ENCODE results near the gene TMEM207.

DNA sequence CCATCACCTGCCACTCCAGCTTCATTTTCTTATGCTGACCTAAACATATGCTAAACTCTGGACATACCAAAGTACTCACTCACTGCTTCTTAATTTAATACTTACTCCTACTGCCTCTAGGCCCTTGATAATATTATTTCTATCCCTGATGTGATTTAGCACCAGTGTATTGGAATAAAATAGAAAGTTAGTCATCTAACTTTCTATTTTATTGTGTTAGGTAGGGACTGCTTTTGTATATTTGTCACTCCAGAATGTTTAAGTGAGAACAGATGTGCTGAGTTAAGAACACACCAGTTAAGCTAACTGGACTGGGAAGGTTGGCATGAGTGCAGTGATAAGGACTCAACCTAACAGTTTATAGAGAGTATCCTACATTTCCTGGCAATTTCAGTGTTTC lies 68.3 kb downstream of the TMEM207 start:
- TF ChIP-seq, protein P1, sequence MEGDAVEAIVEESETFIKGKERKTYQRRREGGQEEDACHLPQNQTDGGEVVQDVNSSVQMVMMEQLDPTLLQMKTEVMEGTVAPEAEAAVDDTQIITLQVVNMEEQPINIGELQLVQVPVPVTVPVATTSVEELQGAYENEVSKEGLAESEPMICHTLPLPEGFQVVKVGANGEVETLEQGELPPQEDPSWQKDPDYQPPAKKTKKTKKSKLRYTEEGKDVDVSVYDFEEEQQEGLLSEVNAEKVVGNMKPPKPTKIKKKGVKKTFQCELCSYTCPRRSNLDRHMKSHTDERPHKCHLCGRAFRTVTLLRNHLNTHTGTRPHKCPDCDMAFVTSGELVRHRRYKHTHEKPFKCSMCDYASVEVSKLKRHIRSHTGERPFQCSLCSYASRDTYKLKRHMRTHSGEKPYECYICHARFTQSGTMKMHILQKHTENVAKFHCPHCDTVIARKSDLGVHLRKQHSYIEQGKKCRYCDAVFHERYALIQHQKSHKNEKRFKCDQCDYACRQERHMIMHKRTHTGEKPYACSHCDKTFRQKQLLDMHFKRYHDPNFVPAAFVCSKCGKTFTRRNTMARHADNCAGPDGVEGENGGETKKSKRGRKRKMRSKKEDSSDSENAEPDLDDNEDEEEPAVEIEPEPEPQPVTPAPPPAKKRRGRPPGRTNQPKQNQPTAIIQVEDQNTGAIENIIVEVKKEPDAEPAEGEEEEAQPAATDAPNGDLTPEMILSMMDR (conservative IDR thresholded peaks at IDR 0.05; ENCODE audit: low read length): no peak
- TF ChIP-seq EZH2phosphoT487 (IDR thresholded peaks at IDR 0.05; ENCODE audit: borderline replicate concordance): no peak

Data from Loucy (cell line).